GM19455 (cell line): ENCODE data around the gene MTARC2.

ENCODE experiments used
- ATAC-seq: cut with Tn5 transposase; IDR thresholded peaks from one replicate; pipeline ENCODE4 v1.9.1; 2021; ENCODE audit not compliant: unreplicated experiment

Gene MTARC2

DNA sequence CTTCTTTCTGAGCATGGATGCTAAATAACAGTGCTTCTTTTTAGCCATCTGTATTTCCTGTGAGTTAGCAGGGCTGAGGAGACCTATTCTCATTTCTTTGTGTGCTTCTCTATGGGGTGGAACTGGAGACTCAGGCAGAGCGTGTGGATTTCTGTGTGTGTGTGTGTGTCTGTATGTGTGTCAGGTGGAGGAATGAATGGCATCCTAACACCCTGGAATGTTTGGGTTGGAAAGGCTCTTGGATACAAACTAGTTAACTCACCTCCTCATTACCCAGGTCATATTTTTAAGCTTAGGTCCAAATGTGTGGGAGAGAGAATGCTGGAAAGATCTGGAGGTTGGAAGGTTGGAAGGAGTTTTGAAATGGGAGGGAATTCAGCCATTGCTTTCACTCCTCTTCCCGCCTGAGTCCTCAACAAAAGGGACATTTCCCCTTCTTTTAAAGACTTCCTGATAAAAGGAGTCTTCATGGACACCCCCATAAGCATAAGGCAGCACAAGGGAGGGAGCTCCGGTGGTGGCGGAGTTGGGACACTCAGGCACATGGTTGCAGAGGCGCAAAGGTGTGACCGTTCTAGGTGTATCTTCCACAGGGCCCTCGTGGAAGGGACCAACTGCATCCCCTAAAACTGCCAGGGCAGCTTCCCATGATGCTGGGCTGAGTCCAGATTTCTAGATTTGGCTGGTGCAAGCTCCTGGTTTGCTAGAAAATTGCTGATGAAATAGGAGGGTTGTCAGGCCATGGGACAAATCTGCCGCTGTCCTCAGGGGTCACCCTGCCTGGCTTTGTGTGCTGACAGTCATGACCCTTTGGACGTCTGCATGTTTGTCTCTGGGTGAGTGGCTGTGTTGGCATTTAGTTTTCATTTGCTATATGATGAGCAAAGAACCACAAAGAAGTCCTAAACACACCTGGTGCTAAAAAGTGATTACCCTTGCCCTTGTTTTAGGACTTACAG, 76.2 kb downstream of the MTARC2 start:
- no peak for ATAC-seq

DNA sequence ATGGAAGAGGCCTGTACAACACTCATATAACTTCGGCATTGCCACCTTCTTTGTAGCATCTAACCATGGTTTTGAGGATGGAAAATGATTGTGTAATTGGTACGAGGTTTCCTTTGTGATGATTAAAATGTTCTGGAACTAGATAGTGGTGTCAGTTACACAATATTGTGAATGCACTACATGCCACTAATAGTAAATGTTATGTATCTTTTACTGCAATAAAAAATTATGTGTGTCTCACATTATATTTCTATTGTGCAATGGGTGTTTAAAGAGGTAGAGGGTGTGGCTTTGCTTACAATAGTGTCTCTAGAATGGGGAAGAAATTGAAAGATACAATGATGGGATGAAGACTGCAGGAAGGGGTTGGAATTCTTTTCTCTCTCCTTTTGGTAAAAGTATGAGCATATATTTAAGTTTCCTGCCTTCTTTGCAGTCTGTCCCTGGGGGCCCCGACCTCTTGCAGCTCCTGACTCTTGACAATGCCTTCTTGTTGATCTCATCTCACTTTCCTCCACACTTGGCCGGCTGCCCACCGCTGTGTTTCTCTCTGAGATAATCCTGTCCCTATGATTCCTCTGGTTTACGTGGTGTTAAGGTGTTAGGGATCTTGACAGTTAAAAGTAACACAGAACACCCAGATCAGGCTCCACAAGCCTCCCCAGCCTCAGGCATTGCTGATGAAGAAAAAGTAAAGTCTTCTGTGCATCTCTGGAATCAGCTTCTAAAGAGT, 77.9 kb downstream of the MTARC2 start:
- ATAC-seq, result no peak

DNA sequence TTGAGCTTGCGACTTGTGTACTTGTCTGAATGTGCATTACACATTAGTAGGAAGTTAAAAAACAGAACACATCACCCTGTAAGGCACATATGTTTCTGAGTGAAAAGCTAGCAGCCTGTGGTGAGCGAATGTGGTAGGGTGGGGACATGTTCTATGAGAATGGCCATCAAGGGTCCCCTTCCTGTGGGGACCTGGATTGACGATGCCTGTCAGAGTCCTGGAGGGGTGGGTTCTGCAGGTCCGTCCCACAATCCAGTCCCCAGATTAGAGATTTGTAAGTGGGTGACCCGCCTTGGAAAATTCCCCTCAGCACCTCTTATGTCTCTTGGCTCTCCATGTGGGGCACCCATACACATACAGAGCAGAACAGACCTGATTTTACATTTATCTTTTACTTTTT, 78.6 kb downstream of the MTARC2 start:
- no peak for ATAC-seq

DNA sequence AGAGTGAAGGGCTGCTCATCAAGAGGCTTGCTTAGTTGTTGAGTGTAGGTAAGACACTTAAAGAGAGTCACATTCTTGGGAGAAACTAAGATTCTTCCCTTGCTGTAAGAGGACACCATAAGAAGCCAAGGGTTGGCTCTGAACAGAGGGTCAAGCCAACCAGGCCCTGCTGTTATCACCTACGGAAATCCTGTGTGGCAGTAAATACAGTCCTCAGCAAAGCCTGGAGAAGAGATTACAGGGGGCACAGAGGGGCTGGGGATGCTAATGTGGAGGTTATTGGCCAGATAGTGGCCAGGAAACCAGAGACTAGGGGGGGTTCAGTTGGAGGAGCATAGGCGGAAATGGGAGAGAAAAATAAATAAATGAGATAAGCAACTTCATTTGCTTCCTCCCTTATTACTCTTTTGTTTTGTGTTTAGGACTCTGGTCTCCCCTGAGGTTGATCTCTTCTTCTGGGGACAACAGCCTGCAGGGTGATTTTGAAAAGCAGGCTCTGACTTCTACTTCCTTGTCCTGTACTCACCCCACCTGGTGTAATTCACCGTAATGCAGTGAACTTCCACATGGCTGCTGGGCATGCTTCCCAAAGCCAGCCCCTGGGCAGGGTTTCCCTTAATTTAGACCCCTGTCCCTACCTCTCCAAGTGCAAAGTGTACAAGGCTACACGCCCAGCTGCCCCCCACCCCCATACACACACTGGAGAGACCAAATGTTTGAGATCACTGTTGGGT, 79.5 kb downstream of the MTARC2 start:
- no peak for ATAC-seq

DNA sequence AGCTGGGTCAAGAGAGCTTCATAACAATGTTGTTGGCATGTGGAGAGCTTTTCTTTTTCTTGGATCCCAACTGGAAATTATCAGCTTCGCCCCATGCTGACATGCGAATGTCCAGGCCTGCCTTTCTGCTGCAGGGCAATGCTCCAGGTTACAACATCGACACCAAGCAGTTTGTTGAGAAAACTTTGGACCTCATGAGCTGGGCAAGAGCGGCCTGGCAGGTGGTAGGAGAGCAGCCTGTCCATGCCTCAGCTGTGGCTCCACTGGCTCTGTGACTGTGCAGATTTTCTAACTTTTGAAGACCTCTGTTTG, 80.0 kb downstream of the MTARC2 start:
- ATAC-seq, result no peak

DNA sequence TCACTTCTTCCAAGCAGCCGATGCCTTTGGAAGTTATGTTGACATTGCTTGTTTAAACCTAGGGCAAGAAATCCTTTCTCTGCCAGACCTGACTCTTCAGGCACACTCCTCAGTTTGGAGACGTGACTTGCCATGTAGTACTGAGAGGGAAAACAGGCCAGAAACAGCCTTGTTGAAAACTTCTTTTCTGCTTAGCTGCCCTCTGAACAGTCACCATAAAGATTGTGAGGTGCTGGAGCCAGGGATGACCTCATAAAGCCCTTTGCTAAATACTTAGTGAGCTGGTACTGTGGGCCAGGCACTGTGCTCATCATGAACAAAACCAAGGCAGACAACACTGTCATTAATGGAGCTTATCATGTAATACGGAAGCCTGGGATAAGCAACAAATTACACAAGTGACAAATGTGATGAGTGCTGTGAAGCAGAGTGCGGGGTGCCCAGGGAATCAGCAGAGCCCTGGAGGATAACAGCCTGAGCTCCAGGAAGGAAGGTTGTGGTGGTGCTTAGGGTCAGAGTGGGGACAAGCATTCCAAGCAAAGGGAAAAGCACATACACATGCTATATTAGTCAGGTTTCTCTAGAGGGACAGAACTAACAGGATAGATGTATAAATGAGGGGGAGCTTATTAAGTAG, 80.9 kb downstream of the MTARC2 start:
- no peak for ATAC-seq

GRCh38 chr1:220833436-220833835, 85.3 kb downstream of the MTARC2 start:
- ATAC-seq, result no peak
